ENCODE data around the gene NUP35.

DNA sequence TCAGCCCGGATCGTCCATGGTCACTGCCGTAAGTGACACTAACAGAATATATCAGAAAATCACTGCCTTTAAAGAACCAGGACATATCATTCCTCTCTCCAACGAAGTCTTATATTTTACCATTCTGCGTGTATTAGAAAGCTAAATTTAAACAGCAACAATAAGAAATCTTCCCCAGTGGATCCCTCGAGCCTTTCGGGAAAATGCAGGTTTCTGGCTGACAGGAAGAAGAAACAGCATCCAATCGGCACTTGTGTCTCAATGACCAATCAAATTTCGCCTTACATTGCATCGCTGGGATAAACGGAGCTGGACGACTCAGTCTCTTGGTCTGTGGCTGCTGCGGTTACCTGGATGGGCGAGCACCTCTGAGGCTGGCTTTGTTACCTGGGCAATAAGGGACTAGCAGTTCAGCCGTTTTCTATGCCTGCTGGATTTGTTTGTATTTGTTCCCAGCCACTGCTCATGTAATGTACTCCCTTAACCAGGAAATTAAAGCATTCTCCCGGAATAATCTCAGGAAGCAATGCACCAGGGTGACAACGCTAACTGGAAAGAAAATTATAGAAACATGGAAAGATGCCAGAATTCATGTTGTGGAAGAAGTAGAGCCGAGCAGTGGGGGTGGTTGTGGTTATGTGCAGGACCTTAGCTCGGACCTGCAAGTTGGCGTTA, 45.6 kb upstream of the NUP35 start, which contains the start of gene DUSP19:
- TF ChIP-seq CTCF (IDR thresholded peaks at IDR 0.05; ENCODE audit: poor library complexity) (no peak), EZH2 (IDR thresholded peaks at IDR 0.05; ENCODE audit: borderline replicate concordance) (no peak), EZH2phosphoT487 (IDR thresholded peaks at IDR 0.05; ENCODE audit: low read depth, severe bottlenecking, unreplicated experiment) (no peak)

All from hepatocyte (in vitro differentiated cells).